HG02981 (cell line): ENCODE data around the gene RNF157.

Experiments
- ATAC-seq: cut with Tn5 transposase; IDR thresholded peaks from one replicate; pipeline ENCODE4 v1.9.1; 2021; ENCODE audit warnings: mild to moderate bottlenecking, moderate library complexity; ENCODE audit not compliant: unreplicated experiment

Gene RNF157

DNA sequence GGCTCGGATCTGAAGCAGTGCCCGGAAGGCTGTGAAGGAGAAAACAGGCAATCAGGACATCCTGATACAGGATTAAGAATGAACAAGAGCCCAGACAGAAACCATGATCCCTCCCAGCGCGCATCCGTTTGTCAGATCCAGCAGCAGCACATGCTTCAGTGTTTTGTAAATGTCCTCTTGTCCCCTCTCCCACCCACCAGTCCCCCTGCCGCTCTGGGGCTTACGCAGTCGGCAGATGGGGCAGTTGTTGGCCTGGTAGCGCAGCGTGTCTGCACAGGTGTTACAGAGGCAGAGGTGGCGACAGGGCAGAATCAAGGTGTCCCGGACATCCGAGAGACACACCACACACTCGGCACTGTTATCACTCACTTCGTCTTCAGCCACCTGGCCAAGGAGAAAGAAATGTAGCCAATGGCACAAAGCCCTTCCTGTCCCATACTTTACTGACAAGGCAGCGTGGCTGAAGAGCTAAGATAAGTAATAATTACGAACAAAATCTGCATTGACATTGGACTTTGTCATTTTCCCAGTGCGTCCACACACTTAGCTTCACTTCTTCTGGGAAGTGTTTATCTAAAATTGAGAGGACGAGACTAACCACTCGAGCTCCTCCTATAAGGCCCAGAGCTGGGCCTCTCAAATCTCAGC, 78.5 kb downstream of the RNF157 start:
- ATAC-seq: no peak

- ATAC-seq: no peak
Observed at GRCh38 chr17:76160896-76161528, 79.3 kb downstream of the RNF157 start.

GRCh38 chr17:76159157-76159556, 81.1 kb downstream of the RNF157 start:
- ATAC-seq: no peak

- no peak for ATAC-seq
Observed at GRCh38 chr17:76157759-76158158, 82.5 kb downstream of the RNF157 start.

DNA sequence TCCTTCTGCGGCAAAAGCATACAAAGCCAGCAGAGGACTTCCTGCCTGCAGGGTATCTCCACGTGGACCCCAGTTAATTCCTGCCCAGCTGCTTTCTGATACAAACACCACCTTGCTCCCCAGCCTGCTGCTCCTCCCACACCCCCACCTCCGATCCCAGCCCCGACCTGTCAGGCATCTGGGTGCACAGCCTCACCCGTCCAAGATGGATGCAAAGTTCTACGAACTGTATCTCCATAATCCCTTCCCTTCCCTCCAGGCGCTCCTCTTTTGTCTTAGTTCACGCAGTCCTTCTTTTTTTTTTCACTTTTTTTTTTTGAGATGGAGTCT, 83.7 kb downstream of the RNF157 start:
- no peak for ATAC-seq

DNA sequence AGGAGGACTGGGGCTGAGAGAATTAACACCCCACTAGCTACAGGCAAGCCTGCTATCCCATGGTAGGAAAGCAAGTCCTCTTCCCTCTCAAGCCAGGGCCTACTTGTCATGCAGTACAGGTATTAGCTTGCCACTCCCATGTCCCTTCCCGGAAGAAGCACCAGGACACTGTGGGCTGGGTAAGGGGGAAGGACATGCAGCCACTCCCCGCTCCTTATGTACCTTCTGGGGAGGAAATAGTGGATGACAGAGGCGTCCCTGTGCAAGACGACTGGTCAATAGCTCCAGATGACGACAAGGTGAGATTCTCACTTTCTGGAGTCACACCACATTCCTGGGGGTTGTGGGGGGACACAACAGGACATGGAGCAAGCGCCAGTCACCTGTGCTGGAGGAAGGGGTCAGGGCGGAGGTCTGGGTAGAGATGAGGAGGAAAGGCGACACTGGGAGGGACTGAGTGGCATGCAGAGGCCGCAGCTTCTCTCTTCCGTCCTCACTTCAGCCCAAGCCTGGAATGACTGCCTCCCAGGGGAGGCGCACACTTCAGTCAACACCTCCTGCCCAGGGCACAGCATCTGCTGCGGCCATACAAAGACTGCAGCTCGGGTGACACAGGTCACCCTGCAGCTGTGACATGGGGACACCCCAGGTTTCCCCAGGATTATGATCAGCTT, 84.2 kb downstream of the RNF157 start:
- no peak for ATAC-seq

GRCh38 chr17:76154936-76155845, 85.1 kb downstream of the RNF157 start:
- no peak for ATAC-seq

GRCh38 chr17:76154292-76154691, 86.0 kb downstream of the RNF157 start:
- ATAC-seq: no peak

- ATAC-seq: no peak
Observed at GRCh38 chr17:76153640-76154039, 86.7 kb downstream of the RNF157 start.

- no peak for ATAC-seq
Observed at GRCh38 chr17:76153202-76153601, 87.1 kb downstream of the RNF157 start.

DNA sequence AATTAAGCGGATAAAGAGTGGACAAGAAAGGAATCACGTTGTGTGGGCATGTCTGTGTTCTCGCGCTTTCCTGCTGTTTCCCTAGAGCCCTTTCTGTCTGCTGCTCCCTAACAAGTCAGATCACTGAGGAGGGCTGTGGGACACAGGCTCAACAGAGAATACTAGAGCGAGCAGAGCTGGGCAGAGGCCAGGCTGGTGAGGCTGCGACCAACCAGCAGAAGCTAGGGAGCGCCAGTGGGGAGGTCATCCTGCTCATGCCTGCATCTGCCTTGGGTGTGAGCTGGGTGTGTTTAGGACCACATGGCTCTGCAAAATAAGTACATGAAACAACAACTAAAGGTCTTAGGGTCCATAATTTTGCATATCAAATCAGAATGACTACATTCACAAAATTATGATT, 87.7 kb downstream of the RNF157 start:
- no peak for ATAC-seq

DNA sequence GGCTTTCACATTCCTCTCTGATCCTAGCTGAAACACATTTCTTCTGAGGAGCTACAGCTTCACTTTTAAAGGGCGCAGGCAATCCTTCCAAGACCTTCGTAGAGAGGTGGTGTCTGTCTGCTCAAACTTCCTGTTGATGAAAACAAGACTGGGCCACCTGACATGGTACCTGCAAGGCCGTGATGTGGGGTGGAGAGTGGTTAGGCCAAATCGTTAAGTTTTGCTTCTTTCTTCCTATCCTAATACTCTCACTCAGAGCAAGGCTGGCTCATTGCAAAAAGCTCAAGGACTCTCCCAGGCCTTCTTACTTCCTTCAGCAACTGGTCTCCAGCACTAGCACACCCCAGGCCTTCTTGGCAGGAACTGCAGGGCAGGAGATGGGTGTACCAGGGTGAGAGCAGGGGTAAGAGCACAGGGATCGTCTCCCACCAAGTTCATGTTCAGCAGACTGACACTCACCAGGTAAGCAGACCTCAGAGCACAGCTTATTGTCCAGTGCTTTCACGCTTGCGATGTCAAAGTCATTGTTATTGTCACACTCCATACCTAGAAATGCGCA, 88.3 kb downstream of the RNF157 start:
- no peak for ATAC-seq

GRCh38 chr17:76150712-76151622, 89.3 kb downstream of the RNF157 start:
- no peak for ATAC-seq

GRCh38 chr17:76149214-76149613, 91.1 kb downstream of the RNF157 start:
- no peak for ATAC-seq

DNA sequence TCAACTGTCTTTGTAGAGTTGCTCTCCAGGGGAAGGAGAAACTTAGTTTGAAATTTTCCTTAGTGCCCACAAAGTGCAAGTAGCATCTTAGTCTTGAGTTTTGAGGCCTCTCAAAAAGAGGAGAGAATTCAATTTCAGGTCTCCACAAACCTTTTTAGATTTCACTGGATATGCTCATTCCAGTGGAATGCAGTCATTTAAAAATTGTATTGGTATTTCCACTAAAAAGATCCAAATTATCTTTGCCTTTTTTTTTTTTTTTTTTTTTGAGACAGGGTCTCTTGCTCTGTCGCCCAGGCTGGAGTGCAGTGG, 92.3 kb downstream of the RNF157 start:
- ATAC-seq: no peak

DNA sequence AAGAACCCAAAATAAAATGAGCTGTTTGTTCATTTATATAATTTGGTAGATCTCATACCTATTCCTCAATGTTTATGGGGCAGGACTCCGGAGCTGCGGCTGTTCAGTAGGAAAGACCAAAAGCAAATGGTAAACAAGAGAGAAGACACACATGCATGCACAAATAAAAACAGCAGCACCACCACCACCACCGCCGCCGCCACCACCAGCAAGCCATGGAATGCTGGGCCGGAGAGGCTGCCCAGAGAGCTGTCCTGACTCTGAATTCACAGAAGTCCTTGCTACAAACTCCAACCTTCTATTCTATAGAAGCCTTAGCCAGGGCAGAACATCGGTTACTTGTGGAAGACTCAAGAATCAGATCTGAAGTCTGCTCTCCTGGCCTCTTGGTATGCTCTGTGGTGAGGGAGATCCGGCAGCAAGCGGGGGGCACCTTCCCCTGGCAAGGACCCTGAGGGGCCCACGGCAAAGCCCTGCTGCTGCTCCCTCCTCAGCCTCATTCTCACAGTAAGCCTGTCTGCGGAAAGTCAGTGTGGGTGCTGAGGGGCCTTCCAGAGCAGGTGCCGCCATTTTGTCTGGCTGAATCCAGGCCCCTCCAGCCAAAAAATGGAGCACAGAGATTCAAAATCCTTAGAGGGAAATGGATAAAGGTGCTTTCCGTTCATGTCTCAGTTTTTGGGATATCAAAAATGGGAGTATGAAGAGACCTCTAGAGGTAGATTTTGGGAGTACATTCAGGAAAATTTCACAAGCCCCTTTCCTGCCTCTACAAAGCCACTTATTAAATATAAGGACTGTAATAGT, 92.9 kb downstream of the RNF157 start:
- no peak for ATAC-seq

GRCh38 chr17:76146053-76146851, 94.0 kb downstream of the RNF157 start:
- no peak for ATAC-seq

GRCh38 chr17:76145231-76146052, 94.9 kb downstream of the RNF157 start:
- no peak for ATAC-seq
